Cerebellar nuclear complex (tissue), 1 donor: Measurements from ENCODE around the gene RIIAD1.
"Not testable (repeated sequence)": the region's sequence is repeated elsewhere in the genome, so short reads cannot be mapped to it uniquely, and the experiment has no call there.

Source experiments
- DNase-seq, 2 experiments: peaks; one replicate each; lab custom pipeline; 2025; lab: John Stamatoyannopoulos, UW

The RIIAD1 gene

DNA sequence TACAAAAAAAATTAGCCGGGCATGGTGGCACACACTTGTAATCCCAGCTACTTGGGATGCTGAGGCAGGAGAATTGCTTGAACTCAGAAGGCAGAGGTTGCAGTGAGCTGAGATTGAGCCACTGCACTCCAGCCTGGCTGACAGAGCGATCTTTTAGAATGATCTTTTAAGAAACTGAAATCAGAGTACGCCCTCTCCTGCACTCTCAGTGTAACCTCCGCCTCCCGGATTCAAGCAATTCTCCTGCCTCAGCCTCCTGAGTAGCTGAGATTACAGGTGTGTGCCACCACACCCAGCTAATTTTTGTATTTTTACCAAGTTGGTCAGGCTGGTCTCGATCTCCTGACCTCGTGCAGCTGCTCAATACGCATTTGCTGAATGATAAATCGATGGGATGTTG is 12.7 kb downstream of the RIIAD1 start:
- not testable (repeated sequence) for DNase-seq

DNA sequence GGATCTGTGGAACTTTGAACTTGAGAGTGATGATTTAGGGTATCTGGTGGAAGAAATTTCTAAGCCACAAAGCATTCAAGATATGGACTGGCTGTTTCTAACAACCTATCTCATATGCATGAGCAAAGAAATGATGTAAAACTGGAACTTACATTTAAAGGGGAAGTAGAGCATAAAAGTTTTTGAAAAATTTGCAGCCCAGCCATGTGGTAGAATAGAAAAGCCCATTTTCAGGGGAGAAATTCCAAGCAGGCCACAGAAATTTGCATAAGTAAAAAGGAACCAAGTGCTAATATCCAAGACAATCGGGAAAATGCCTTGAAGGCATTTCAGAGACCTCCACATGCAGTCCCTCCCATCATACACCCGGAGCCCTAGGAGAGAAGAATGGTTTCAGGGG is 15.7 kb downstream of the RIIAD1 start:
- DNase-seq, result no peak

DNA sequence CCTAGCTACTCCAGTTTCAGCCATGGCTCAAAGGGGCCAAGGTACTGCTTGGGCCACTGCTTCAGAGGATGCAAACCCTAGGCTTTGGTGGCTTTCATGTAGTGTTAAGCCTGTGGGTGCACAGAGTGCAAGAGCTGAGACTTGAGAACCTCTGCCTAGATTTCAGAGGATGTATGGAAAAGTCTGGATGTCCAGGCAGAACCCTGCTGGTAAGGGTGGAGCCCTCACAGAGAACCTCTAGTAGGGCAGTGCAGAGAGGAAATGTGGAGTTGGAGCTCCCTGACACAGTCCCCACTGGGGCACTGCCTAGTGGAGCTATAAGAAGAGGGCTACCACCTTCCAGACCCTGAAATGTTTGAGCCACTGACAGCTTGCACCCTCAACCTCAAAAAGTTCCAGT is 16.2 kb downstream of the RIIAD1 start:
- no peak for DNase-seq

DNA sequence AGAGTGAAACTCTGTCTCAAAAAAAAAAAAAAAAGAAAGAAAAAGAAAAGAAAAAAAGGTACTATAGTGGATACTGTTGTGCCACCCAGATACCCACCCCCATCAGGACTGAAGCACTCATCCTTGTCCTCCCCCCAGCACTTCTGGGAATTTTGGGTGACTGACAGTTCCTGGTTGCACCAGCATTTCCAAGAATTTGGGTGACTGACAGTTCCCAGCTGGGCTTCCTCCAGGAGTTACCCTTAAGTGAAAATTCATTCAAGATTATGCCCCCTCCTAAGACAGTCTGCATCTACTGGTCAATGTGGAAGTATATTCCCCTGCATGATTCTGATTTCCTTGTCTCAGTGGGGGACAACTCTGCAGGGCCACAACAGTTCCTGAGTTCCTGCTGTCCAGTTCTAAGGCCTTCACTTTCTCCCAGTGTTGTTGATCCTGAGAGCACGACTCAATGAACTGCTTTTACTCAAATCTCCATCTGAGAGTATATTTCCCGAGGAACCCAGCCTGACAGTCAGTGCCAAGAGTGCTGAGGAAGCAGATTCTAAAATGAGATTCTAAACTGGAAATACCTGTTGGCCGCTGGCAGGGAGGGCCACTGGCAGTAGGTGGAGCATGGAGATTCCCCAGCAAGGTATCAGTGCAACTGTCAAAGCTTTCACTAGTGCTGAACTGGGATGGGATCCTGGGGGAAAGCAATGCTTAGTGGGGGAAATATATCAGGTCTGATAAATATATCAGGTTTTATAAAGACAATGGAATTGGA is 18.5 kb downstream of the RIIAD1 start:
- DNase-seq, result no peak

DNA sequence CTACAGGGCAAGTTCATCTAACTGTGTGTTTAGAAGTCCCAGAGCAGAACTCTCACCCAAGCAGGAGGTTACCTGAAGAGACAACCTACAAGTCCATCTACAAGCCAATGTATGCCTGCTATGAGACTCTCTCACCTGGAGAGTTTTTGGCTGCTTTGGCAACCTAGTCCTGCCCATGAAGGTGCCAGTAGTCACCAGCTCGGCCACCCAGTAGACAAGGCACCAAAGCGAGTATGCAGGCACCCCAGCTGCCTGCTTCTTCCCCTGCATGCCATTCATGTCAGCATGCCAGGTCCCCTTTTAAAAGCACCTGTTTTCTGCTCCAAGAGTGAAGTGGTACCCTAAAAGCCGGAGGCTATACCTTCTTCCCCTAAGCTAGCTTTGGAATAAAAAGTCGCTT is 20.2 kb downstream of the RIIAD1 start:
- no peak for DNase-seq

DNA sequence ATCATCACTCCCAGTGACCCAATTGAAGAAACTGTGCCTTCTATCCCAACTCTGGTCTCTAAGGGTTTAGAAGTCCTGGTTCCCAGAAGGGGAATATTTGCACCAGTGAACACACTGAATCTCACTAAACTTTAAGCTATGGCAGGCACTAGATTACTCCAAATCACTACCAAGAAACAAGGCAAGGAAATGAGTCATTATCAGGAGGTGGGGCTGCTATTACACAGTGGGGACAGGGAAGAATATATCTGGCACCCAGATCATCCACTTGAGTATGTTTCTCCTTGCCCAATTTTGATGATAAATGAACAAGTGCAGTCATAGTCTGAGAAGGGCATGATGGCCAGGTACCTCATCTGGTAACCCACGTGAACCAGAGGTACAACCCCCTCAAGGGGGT is 35.0 kb downstream of the RIIAD1 start:
- no peak for DNase-seq

DNA sequence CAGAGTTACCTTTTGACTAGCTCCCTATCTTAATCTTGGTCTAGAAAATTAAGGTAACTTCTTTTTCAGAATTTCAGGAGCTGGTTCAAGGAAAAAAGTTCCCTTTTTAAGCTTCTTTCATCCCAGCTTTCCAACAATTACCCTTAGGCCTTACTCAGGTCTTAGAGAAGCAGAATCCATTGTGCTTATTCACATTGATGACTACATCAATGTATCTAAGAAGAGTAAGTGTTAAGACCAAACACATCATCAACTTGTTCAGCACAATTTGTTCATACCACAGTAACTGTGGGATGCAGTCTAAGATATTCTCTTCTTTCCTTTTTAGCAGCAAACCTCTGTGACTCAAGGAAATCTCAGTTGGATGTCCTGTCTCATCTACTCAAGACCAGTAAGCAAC is 37.9 kb downstream of the RIIAD1 start:
- no peak for DNase-seq

DNA sequence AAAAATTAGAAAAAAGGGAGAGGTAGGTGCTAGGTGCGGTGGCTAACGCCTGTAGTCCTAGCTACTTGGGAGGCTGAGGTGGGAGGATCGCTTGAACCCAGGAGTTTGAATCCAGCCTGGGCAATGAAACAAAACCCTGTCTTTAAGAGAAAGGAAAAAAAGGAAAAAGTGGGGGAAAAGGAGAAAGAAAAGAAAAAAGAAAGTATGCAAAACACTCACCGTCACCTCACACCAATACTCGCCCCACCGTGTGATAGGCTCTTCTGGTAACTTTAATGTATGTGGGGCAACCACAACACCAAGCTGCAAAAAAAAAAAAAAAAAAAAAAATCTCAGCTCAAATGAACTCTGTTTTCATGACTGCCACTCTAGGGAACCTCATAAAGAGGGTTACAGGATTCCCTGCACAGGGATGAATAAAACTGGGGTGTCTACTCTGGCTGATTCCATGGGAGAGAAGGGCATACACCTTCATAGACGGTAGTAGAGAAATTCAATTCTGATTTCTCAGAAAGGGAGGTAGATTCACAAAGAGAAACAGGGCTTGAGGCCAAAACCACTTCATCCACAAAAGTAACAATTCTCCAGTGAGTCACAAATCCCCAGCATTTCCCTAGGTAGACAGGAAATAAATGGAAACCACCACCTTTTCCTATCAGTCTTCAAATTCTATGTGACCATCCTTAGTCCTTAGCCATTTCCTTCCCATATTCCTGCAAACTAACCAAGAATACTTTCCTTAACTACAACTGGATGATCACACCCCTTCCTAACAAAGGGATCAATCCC is 39.5 kb downstream of the RIIAD1 start:
- DNase-seq, result no peak

DNA sequence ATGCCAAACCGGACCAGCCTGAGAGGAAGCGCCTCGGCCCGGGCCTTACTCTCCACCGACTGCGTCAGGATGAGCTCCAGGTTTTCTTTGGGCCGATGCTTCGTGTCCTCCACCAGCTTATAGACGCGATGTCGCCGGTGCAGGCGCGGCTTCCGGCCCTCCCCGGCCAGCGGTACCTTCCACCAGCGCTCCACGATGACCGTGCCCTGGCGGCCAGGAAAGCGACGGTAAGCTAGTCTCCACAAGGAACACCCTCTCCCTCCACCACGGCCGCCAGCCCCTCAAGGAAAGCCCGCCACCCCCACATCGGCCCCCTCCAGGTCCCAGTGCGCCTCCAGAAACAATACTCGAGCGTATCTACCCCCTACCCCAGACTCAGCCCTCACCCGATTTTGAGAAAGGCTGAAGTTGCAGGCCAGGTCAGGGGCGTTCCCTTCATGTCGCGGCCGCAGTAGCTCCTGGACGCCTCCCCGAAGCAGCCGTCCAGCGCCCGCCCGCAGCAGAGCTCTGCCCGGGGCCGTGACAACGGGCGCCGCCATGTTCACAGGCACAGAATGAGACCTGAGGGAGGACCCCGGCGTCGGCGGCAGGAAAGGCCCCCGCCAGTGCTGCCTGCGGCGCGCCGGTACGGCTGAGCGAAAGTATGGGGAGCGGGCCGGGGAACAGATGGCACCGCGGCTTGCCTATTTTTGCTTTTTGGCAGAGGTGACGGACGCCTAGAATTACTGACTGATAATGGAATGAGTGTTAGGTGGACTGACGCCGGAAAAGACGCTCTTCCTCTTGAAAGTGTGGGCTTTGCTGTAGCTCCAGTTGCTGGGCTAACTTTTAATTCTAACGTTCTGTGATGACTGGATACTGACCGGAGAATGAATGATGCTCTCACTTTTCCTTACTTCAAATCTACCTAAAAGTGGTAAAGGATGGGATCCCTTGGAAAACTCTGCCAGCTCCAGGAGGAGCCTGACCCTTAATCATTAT is 41.9 kb downstream of the RIIAD1 start, which contains the start of gene MRPL9:
Gene MRPL9 (minus strand): TSS at position 556 of the 981 bp plus-strand sequence. CDS start 17 bp downstream, at position 539.
- peak in 1 of 2 experiments; percentile 74 for DNase-seq

DNA sequence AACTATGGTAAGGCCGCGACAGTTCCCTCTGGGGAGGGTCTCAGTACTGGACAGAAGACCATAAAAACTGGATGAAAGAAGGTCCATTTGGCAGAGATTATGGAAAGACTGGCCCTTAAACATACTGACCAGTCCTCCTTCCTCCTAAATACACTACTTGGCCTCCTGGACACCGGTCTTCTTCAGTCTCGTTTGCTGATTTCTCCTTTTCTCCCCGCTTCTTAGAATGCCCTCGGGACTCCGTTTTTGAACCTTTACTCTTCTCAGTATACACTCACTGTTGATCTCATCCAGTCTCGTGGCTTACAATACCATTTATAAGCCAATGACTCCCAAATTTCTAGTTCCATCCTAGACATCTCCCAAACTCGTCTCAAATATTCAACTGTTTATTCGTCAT is 42.7 kb downstream of the RIIAD1 start:
- DNase-seq, result no peak

DNA sequence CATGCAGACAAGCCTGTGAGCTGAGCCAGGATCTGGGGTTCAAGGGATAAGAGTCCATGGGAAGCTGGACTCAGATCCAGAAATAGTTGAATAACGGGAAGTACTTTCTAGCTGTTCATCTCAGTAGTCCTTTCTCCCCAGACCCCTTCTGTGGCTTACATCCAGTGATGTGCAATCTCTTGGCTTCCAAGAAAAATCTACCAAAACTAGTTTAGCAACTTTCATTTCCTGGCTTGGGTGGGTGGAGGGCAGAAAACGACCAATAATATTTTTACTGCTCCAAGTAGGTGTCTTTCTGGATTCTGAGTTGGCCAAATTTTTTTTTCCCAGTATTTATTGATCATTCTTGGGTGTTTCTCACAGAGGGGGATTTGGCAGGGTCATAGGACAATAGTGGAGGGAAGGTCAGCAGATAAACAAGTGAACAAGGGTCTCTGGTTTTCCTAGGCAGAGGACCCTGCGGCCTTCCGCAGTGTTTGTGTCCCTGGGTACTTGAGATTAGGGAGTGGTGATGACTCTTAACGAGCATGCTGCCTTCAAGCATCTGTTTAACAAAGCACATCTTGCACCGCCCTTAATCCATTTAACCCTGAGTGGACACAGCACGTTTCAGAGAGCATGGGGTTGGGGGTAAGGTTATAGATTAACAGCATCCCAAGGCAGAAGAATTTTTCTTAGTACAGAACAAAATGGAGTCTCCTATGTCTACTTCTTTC is 47.2 kb downstream of the RIIAD1 start:
- not testable (repeated sequence) for DNase-seq

DNA sequence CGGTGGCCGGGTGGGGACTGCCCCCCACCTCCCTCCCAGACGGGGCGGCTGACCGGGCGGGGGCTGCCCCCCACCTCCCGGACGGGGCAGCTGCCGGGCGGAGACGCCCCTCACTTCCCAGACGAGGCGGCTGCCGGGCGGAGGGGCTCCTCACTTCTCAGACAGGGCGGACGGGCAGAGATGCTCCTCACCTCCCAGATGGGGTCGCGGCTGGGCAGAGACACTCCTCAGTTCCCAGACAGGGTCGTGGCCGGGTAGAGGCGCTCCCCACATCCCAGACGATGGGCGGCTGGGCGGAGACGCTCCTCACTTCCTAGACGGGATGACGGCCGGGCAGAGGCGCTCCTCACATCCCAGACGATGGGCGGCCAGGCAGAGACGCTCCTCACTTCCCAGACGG is 47.9 kb downstream of the RIIAD1 start:
- not testable (repeated sequence) for DNase-seq

DNA sequence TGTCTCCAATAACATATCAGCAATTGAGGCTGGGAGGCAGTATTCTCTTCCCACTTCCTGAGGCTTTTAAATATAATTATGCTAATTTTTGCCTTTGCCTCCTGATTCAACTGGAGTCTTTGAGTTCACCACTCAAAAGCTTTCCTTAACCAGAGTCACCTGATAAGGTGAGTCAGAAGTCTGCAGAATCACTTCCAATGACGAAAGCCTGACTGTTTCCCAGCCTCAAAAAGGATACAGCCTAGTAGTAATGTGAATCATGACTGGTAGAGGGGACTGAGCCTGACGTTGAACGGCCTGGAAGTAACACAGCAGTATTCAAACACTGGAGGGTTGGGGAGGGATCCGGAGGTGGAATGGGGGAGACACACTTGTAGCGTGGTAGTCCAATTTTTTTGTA is 52.4 kb downstream of the RIIAD1 start:
- no peak for DNase-seq

DNA sequence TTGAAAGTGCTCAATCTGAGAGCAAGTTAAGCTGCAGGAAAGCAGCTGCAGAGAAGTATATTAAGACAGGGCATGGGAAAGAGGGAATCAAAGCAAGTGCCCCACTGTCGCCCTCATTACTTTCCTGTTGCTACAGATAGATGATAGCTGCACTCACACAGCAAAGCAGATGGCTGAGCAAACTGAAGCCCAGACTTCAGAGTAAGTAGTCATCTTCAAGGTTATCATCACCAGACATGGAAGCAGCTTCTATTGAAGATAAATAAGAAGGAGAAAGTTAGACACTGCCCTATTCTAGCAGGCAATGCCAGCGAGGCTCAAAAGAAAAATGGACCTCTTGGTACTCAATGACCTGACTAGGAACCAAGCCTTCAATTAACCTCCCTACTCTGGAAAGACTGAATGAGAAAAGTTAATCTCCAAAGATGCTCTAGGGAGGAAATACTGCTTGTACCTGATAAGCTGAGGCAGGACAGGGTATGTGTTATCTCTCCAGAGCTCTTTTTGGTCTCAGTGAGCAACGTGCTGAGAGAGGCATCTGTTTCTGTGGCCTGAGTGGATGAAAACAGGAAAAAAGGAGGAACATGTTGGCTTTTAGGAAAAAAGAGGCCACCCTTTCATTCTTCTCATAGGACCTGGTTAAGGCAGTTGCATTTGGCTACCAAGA is 53.1 kb downstream of the RIIAD1 start:
- no peak for DNase-seq

DNA sequence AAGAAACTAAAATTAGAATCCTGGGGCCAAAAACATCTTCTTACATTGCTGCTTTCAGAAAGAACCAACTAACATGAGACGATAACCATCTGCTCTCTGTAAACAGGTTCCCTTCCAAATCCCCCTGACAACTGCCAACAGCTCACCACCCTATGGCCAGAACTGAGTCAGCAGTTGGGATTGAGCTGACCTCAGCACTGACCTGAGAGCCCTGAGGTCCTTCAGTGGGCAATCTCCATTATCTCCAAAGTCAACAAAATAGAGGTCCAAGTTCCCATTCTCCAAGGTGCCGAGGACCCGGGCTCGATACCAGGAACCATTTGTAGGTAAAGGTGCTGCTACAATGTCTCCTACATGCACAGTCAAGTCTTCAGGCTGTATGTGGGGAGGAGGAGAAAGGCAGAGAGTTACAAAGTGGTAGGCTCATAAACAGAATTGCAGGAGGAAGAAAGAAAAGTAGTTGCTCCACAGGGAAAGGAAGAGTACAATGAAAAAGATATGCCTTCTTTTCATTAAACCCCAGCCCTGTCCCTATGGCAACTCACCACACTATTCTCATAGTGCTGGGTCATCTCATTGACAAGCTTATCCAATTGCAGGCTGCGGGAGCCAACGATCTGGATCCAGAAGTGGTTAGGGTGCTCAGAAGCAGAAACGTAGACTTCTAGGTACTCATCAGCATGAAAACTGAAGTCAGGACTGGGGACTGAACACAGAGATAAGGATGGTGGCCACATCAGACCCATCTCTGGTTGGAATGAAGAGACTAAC is 54.8 kb downstream of the RIIAD1 start:
- no peak for DNase-seq

DNA sequence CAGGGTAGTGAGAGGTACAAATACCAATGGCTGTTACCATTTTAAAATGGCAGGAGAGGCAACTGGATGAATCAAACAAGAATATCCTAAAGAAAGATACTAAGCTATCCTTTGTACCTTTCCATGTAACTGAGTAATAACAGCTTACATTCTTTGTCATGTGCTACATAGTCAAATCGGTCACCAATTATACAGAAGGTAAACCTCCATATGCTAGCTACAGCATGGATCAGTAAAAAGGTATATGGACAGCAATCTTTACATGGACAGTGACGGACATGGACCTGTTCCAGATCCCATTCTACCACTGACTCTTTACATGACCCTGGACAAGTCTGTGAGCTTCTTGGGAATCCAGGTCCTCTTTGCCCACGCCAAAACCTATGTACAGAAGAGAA is 55.3 kb downstream of the RIIAD1 start:
- no peak for DNase-seq

DNA sequence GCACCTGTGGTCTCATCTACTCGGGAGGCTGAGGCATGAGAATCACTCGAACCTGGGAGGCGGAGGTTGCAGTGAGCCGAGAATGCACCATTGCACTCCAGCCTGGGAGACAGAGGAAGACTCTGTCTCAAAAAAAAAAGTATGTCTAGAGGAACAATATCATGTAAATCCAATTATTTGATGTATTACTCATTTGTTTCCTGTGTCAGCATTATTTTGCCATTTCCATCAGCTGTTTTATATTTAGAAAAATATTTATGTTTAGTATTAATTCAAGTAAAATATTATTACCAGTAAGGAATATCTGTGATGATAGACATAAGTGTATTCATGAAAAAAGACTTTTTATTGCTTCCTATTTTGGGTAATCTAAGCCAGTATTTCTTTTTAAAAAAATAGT is 56.0 kb downstream of the RIIAD1 start:
- no peak for DNase-seq
